Astrocyte (in vitro differentiated cells and primary cell): ENCODE measurements around the gene NXN. TPM values are rescaled to one million over a fixed set of nuclear protein-coding genes. Genes with fewer than 3 reads are reported as not detected.

Experiments used
- DNase-seq: peaks from one replicate; pipeline ENCODE4 v3.0.0-alpha.2; 2010; ENCODE audit warnings: low read depth
- FAIRE-seq: peaks from 2 replicates; lab custom pipeline; 2011; peaks lifted over from hg19 to GRCh38; lab: Jason Lieb, UNC
- H2AFZ ChIP-seq: 2 replicates; pipeline ENCODE4 v1.6.0; 2012; ENCODE audit warnings: low read depth, low read length, inconsistent platforms
- H3K27ac ChIP-seq: 2 replicates; pipeline ENCODE4 v1.5.1; 2011; ENCODE audit warnings: low read depth, low read length, inconsistent platforms
- H3K27me3 ChIP-seq: 2 replicates; pipeline ENCODE4 v1.6.0; 2011; ENCODE audit warnings: low read length, inconsistent platforms; ENCODE audit not compliant: insufficient read depth
- H3K36me3 ChIP-seq: 2 replicates; pipeline ENCODE4 v1.5.1; 2011; ENCODE audit warnings: low read length, inconsistent platforms; ENCODE audit not compliant: insufficient read depth
- H3K4me1 ChIP-seq: 2 replicates; pipeline ENCODE4 v1.5.1; 2011; ENCODE audit warnings: low read length, inconsistent platforms; ENCODE audit not compliant: insufficient read depth
- H3K4me2 ChIP-seq: 2 replicates; pipeline ENCODE4 v1.6.0; 2012; ENCODE audit warnings: low read length, inconsistent platforms
- H3K4me3 ChIP-seq: 2 replicates; pipeline ENCODE4 v1.5.1; 2011; ENCODE audit warnings: low read depth, mild to moderate bottlenecking, low read length, inconsistent platforms; ENCODE audit not compliant: insufficient read depth
- H3K79me2 ChIP-seq: 2 replicates; pipeline ENCODE4 v1.6.0; 2012; ENCODE audit warnings: mild to moderate bottlenecking, low read length, inconsistent platforms; ENCODE audit not compliant: insufficient read depth
- H3K9ac ChIP-seq: 2 replicates; pipeline ENCODE4 v1.6.0; 2012; ENCODE audit warnings: mild to moderate bottlenecking, low read length, inconsistent platforms
- H3K9me3 ChIP-seq: 2 replicates; pipeline ENCODE4 v1.5.1; 2012; ENCODE audit warnings: low read depth, mild to moderate bottlenecking, low read length, inconsistent platforms; ENCODE audit not compliant: insufficient read depth
- H4K20me1 ChIP-seq: 2 replicates; pipeline ENCODE4 v1.6.0; 2012; ENCODE audit warnings: low read length, inconsistent platforms; ENCODE audit not compliant: insufficient read depth
- H3K27ac Mint-ChIP-seq: one replicate; pipeline ENCODE4 v1.8.0; 2021; ENCODE audit warnings: mild to moderate bottlenecking, mixed read lengths; ENCODE audit not compliant: unreplicated experiment
- H3K27me3 Mint-ChIP-seq: one replicate; pipeline ENCODE4 v1.8.0; 2021; ENCODE audit warnings: low read depth, mixed read lengths; ENCODE audit not compliant: unreplicated experiment
- H3K36me3 Mint-ChIP-seq: one replicate; pipeline ENCODE4 v1.8.0; 2021; ENCODE audit warnings: low read depth, mixed read lengths; ENCODE audit not compliant: unreplicated experiment
- H3K4me1 Mint-ChIP-seq: one replicate; pipeline ENCODE4 v1.8.0; 2021; ENCODE audit warnings: low read depth, mixed read lengths; ENCODE audit not compliant: unreplicated experiment
- H3K4me3 Mint-ChIP-seq: one replicate; pipeline ENCODE4 v1.8.0; 2021; ENCODE audit warnings: mild to moderate bottlenecking, moderate library complexity, mixed read lengths; ENCODE audit not compliant: unreplicated experiment
- H3K9me3 Mint-ChIP-seq: one replicate; pipeline ENCODE4 v1.8.0; 2021; ENCODE audit warnings: mild to moderate bottlenecking, mixed read lengths; ENCODE audit not compliant: unreplicated experiment
- EZH2 ChIP-seq: IDR thresholded peaks from 2 replicates; pipeline ENCODE4 v1.6.1; 2012; ENCODE audit warnings: mild to moderate bottlenecking, low read length, inconsistent platforms; ENCODE audit not compliant: insufficient read depth
- total RNA-seq: library from RNA; stranded (reverse); gene quantifications from 2 replicates; pipeline ENCODE4 v1.2.1, GENCODE V29; 2021
- TF ChIP-seq, protein P1 (sequence below): IDR thresholded peaks from 2 replicates; pipeline ENCODE4 v1.5.1; 2011; ENCODE audit warnings: low read depth, mild to moderate bottlenecking, inconsistent platforms, low read length, moderate library complexity; ENCODE audit not compliant: insufficient read depth

NXN gene
- total RNA-seq, 1 donor from 2014 or later = 104 TPM

DNA sequence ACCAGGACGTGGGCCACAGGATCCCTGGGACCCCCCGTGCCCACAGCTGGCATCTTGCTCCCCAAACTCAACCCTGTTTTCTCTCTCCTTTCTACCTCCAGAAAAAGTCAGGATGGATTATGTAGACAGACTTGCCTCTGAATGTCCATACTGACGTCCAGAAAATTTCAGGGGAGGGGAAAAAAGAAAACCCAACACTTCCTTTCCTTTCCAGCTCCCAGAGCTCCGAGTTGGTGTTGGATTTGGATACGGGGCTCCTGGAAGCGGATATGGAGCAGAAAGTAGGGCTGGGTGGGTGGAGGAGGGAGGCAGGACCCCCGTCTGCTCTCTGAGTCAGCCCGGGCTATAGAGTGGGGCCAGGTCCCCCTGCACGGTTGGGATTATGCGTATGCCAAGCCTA lies 127.2 kb downstream of the NXN start:
- Histone ChIP-seq H3K36me3 (no peaks in the 10 kb centered on the region), H3K79me2 (peaks cover 69% of the 10 kb centered on the region), H4K20me1 (peaks cover 74% of the 10 kb centered on the region), H3K9ac (no peak overlapping the region), H3K9me3 (no peaks in the 10 kb centered on the region), H2AFZ (no peak overlapping the region), H3K27me3 (no peaks in the 10 kb centered on the region), H3K4me3 (no peak overlapping the region), H3K4me1 (peaks cover 15% of the 10 kb centered on the region), H3K27ac (no peak overlapping the region), H3K4me2 (no peak overlapping the region)
- no peaks in the 10 kb centered on the region for H3K27me3 Mint-ChIP-seq
- DNase-seq (no peak), FAIRE-seq (no peak)
- no peak for TF ChIP-seq EZH2
- TF ChIP-seq, protein P1, sequence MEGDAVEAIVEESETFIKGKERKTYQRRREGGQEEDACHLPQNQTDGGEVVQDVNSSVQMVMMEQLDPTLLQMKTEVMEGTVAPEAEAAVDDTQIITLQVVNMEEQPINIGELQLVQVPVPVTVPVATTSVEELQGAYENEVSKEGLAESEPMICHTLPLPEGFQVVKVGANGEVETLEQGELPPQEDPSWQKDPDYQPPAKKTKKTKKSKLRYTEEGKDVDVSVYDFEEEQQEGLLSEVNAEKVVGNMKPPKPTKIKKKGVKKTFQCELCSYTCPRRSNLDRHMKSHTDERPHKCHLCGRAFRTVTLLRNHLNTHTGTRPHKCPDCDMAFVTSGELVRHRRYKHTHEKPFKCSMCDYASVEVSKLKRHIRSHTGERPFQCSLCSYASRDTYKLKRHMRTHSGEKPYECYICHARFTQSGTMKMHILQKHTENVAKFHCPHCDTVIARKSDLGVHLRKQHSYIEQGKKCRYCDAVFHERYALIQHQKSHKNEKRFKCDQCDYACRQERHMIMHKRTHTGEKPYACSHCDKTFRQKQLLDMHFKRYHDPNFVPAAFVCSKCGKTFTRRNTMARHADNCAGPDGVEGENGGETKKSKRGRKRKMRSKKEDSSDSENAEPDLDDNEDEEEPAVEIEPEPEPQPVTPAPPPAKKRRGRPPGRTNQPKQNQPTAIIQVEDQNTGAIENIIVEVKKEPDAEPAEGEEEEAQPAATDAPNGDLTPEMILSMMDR = no peak
- H3K9me3 Mint-ChIP-seq = no peaks in the 10 kb centered on the region
- peaks cover 26% of the 10 kb centered on the region for H3K36me3 Mint-ChIP-seq
- no peak overlapping the region for H3K27ac Mint-ChIP-seq
- H3K4me3 Mint-ChIP-seq = no peak overlapping the region
- peaks cover 10% of the 10 kb centered on the region for H3K4me1 Mint-ChIP-seq

DNA sequence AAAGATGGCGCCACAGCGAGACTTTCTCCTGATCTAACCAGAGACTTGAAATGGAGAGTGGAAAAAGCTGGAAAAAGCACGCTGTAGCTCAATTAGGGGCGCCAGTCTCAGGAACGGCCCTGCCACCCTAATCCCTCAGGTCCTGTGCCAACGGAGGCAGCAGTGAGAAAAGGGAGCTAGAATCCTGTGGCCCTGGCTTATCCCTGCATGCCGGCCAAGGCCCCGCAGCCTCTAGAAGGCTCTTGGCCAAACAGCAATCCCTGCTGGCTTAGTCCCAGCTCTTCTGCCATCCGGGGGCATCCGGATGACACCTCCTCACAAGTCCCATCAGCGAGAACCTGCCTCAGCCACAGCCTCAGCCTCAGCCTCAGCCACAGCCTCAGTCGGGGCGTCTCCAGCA lies 127.7 kb downstream of the NXN start:
- peaks cover 19% of the 10 kb centered on the region for H3K4me1 ChIP-seq
- no peak overlapping the region for H3K4me3 Mint-ChIP-seq
- H3K4me3 ChIP-seq = no peak overlapping the region
- TF ChIP-seq, protein P1 = no peak
- no peak for TF ChIP-seq EZH2
- H3K27ac Mint-ChIP-seq = no peak overlapping the region
- H3K27ac ChIP-seq = no peak overlapping the region
- H3K9me3 ChIP-seq = no peaks in the 10 kb centered on the region
- no peak overlapping the region for H3K4me2 ChIP-seq
- H3K79me2 ChIP-seq = peaks cover 69% of the 10 kb centered on the region
- peaks cover 10% of the 10 kb centered on the region for H3K4me1 Mint-ChIP-seq
- H3K9ac ChIP-seq = no peak overlapping the region
- no peaks in the 10 kb centered on the region for H3K9me3 Mint-ChIP-seq
- DNase-seq = no peak
- no peaks in the 10 kb centered on the region for H3K27me3 ChIP-seq
- FAIRE-seq = no peak
- H3K27me3 Mint-ChIP-seq = no peaks in the 10 kb centered on the region
- H4K20me1 ChIP-seq = peaks cover 71% of the 10 kb centered on the region
- no peaks in the 10 kb centered on the region for H3K36me3 ChIP-seq
- H2AFZ ChIP-seq = no peak overlapping the region
- H3K36me3 Mint-ChIP-seq = peaks cover 26% of the 10 kb centered on the region

DNA sequence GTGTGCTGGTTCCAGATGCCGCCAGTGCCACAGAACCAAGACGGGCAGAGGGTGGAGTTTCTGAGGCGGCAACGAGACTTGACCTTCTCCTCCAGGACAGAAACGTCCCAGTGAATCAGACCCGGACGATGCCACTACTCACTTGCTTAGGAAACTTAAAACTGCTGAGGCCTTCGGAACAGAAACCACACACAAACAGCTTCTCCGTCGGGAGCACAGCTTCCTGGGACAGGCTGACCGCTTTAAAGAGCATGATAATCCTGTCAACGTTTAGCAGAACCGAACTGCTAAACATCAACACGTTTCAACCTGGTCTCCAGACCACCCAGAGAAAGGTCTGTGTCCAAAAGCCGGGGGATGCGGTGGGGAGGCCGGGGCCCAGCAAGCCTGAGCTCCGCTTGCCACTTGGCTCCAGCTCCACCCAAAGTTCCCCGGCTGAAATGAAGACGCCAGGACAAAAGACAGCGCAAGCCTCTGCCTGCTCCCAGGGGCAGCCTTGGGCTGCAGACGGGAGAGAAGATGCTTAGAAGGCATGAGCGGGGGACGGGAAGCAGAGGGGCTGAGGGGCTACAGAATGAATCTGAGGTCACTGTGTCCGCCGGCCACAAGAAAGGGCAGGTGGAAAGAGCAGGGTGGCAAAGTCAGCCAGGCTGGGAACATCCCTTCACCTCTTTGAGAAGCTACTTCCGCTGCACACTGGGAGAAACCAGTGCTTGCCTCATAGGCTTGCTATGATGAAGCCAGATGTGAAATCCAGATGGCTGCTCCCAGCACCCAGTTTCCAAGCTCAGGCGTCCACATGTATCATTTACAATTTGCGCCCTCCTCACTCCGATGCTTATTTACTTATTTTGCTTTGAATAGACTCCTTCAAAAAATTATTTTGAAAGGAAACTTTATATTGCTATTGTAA lies 128.5 kb downstream of the NXN start:
- Histone ChIP-seq H3K4me3 (no peak overlapping the region), H3K9ac (peak overlapping the region; percentile 65)
- TF ChIP-seq EZH2 = no peak
- TF ChIP-seq, protein P1 = no peak

More for the DNA sequence above, 128.5 kb downstream of the NXN start:
- Histone ChIP-seq H4K20me1 (peaks cover 69% of the 10 kb centered on the region), H3K36me3 (no peaks in the 10 kb centered on the region), H3K4me2 (peak overlapping the region; percentile 68), H3K27me3 (no peaks in the 10 kb centered on the region), H3K4me1 (peaks cover 23% of the 10 kb centered on the region), H3K27ac (peak overlapping the region; percentile 63), H3K79me2 (peaks cover 69% of the 10 kb centered on the region), H2AFZ (no peak overlapping the region), H3K9me3 (no peaks in the 10 kb centered on the region)
- Mint-ChIP-seq H3K4me3 (peak overlapping the region; percentile 1), H3K9me3 (no peaks in the 10 kb centered on the region), H3K27ac (peak overlapping the region; percentile 16), H3K4me1 (peaks cover 12% of the 10 kb centered on the region), H3K27me3 (no peaks in the 10 kb centered on the region), H3K36me3 (peaks cover 25% of the 10 kb centered on the region)
- FAIRE-seq = peak; percentile 62
- no peak for DNase-seq
